HG03045 (cell line): ENCODE data around the gene PAX8.

Experiments used
- ATAC-seq: cut with Tn5 transposase; IDR thresholded peaks from one replicate; pipeline ENCODE4 v1.9.1; 2021; ENCODE audit warnings: mild to moderate bottlenecking, moderate library complexity; ENCODE audit not compliant: unreplicated experiment

The PAX8 gene

GRCh38 chr2:113187771-113188170 lies 91.0 kb downstream of the PAX8 start:
- ATAC-seq, result no peak

- no peak for ATAC-seq
These were observed 92.3 kb downstream of the PAX8 start for GRCh38 chr2:113186433-113186796.

- no peak for ATAC-seq
These were observed 92.9 kb downstream of the PAX8 start for GRCh38 chr2:113185664-113186432.

- ATAC-seq, result no peak
These were observed 94.0 kb downstream of the PAX8 start for GRCh38 chr2:113184531-113185230.

GRCh38 chr2:113183703-113184102 lies 95.0 kb downstream of the PAX8 start:
- ATAC-seq, result no peak

GRCh38 chr2:113183264-113183663 lies 95.5 kb downstream of the PAX8 start:
- ATAC-seq, result no peak

- ATAC-seq, result no peak
These were observed 96.1 kb downstream of the PAX8 start for GRCh38 chr2:113182471-113183260.

GRCh38 chr2:113181258-113182051 lies 97.3 kb downstream of the PAX8 start:
- no peak for ATAC-seq

- no peak for ATAC-seq
These were observed 98.4 kb downstream of the PAX8 start for GRCh38 chr2:113180131-113180946.

- no peak for ATAC-seq
These were observed 99.2 kb downstream of the PAX8 start for GRCh38 chr2:113179446-113180045.

GRCh38 chr2:113178891-113179290 lies 99.8 kb downstream of the PAX8 start:
- no peak for ATAC-seq

- no peak for ATAC-seq
These were observed 100.5 kb downstream of the PAX8 start for GRCh38 chr2:113178069-113178746.

GRCh38 chr2:113176696-113177355 lies 101.9 kb downstream of the PAX8 start:
- no peak for ATAC-seq

- ATAC-seq, result no peak
These were observed 102.7 kb downstream of the PAX8 start for GRCh38 chr2:113175736-113176695.

GRCh38 chr2:113175042-113175628 lies 103.6 kb downstream of the PAX8 start:
- ATAC-seq, result peak; percentile 69

- ATAC-seq, result no peak
These were observed 104.4 kb downstream of the PAX8 start for GRCh38 chr2:113174376-113174750.
